Measurements from ENCODE around the gene CEP170. TPM values are rescaled to one million over a fixed set of nuclear protein-coding genes. Genes with fewer than 3 reads are reported as not detected.

Gene CEP170
- total RNA-seq, result 503 TPM

DNA sequence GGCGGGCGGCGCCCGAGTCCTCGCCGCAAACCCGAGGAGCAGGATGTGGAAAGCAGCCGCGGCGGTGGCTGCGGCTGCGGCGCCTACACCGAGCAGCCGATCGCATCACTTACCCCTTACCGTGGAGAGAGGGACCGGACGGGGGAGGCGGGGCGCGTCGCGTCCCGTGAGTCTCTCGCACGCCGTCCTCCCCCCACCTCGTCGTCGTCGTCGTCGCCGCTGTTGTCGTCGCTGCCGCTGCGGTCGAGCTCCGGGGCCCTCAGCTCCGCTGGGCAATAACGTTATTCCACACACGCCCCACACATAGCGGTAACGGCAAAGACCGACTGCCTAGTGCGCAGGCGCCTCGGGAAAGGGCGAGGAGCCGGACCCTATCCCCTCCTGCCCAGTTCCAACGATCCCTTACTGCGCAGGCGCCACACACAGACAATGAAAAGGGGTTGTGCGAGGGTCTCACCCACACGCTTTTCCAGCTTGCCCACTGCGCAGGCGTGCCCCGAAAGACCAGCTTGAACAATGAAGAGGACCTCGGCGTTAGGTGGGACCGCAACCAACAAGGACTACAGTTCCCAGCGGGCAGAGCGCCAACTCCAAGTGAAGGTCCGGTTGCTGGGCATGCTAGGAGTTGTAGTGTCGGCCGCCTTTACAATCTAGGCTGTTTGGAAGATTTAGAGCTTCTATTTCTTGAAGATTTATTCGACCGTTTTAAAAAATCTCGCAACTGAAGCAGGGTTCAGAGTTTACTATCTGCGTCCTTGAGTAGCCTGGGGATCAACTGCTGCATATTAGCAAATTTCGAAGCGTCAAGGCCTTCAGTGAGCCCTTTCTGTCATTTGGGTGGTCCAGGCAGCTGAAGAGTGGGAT, at the start of gene CEP170:
TSS of gene CEP170 (minus strand) at position 355 of the 864 bp plus-strand sequence. CDS start 30,001 bp downstream, outside the sequence.
- DNase-seq (ENCODE audit: low spot score in 2 of 2) (peak; percentile 81), FAIRE-seq (no peak)

DNA sequence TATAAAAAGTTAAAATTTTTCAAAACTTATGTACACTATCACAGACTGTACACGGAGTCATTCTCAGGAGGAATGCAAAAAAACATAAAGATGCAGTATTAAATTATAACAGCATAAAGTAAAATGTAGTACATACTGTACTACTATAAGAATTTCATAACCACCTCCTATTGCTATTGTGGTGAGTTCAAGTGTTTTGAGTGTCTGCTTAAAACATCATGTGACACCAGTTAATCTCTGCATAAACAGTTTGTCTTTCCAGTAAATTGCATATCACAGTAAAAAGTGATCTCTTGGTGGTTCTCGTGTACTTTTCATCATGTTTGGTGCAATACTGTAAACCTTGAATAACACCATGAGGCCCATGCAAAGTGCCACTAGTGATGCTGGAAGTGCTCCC, 46.0 kb upstream of the CEP170 start:
- no peak for DNase-seq (ENCODE audit: low spot score in 2 of 2)
- no peak for FAIRE-seq

DNA sequence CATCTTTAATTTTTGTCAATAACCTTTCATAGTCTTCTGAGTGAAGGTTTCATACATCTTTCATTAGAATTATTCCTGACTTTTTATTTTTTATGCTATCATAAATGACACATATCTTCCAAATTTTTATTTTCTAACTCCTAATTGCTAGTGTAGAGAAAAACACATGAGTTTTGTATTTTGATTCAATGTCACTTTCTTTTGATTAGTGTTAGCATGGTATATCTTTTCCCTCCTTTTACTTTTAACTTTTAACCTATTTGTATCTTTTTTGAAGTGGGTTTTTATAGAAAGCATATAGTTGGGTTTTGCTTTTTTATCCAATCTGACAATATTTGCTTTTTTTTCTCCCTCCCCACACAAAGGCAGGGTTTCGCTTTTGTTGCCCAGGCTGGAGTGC, 44.0 kb upstream of the CEP170 start:
- DNase-seq (ENCODE audit: low spot score in 2 of 2), result no peak
- FAIRE-seq, result peak; percentile 21

DNA sequence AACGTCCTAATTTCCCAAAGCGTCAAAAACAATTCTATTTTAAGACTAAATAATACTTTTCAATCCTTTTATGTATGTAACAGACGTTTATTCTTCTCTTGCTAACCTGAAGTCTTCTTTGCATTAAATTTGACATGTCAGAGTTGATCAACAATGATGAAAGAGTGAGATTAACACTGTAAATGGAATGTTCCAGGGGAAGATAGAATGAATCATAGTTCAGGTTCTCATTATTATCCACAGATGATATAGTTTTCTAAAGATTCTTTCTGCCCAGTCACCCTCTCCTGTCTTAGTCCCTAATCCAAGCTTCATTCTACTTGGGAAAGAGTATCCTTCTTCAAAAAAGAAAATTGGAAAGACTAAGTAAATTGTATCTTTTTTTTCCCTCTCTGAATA, 39.6 kb upstream of the CEP170 start:
- FAIRE-seq, result no peak
- no peak for DNase-seq (ENCODE audit: low spot score in 2 of 2)

DNA sequence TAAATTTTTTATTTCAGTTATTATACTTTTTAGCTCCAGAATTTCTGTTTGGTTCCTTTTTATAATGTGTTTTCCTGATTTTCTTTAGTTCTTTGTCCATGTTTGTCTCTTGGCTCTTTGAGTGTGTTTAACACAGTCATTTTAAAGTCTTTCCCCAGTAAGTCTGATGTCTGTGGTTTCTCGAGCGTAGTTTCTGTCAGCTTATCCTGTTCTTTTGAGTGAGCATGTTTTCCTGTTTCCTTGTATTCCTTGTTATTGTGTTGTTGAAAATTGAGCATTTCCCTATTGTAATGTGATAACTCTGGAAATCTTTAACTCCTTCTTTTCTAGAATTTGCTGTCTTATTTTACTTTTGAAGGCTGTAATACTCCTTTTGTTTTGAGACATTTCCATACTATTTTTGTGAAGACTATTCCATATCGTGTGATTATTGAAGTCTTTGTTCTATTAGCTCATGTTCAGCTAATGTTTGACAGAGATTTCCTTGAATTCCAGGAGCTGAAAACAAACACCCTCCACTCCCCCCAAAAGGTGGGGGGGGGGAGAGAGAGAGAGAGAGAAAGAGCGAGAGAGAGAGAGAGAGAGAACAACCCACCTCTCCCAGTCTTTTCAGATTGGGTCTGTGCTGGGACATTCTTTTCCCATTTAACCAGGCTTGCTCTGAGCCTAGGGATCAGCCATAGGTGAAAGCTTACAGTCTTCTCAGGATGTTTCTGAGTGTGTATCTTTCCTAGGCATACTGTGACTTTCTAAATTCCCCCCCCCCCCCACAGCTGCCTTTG, 39.1 kb upstream of the CEP170 start:
- no peak for DNase-seq (ENCODE audit: low spot score in 2 of 2)

DNA sequence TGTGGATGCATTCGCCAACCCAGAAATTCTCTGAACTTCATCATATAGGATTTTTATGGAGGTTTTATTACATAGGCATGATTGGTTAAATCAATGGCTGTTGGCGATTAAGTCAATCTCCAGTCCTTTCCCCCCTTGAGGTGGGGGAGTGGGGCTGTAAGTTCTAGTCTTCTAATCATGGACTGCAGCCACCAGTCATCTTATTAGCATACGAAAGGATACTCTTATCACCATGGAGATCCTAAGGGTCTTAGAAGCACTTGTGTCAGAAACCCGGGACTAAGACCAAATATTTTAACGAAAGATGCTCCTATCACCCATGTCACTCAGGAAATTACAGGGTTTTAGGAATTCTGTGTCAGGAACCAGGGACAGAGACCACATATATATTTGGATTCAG, 37.0 kb upstream of the CEP170 start:
- FAIRE-seq (no peak), DNase-seq (ENCODE audit: low spot score in 2 of 2) (no peak)

More for the DNA sequence above, 39.1 kb upstream of the CEP170 start:
- FAIRE-seq, result no peak

DNA sequence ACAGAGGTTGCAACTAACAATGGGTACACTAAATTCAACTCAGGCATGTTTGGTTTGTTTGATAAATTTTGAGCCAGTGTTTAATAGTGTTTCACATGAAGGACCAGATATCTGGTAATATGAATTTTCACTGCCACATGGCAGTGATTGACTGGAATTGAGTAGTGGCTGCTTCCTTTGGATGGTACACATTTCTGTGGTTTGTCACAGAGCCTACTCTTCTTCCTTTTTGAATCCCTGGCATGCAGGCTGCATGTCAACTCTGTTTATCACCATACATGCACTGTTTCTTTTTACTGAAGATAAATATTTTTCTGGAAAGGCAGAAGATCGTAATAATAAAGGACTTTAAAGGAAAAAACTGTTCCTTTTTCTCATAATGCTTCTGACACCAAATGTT, 36.2 kb upstream of the CEP170 start:
- no peak for DNase-seq (ENCODE audit: low spot score in 2 of 2)
- no peak for FAIRE-seq

DNA sequence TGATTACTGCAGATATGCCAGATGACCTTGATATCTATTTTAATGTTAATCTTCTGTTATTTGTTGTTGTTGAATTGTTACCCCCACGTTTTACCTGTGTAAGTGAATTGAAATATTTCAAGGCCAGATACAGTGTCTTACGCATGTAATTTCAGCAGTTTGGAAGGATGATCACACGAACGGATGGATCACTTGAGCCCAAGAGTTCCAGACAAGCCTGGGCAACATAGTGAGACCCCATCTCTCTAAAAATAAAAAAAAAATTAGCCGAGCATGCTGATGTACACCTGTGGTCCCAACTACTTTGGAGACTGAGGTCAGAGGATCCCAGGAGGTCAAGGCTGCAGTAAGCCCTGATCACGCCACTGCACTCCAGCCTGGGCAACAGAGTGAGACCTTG, 33.0 kb upstream of the CEP170 start:
- FAIRE-seq, result no peak
- DNase-seq (ENCODE audit: low spot score in 2 of 2), result no peak

DNA sequence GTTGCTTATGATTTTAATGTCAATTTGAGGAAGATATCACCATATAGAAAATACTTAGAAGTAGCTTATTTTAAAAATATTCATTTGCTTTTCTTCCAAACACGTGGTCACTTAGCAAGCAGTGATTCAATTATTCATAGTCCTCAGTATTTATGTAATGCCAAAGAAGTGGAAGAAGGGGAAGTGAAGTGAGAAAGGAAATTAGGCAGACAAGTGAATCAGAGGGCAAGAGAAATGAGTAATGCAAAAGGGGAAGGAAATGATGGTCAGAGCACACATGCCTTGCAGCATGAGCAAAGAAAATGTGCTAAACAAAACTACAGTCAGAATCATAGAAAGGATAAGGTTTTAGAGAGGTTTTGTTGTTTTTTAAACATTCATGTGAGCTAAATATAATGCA, 32.6 kb upstream of the CEP170 start:
- DNase-seq (ENCODE audit: low spot score in 2 of 2) (no peak), FAIRE-seq (peak; percentile 10)

DNA sequence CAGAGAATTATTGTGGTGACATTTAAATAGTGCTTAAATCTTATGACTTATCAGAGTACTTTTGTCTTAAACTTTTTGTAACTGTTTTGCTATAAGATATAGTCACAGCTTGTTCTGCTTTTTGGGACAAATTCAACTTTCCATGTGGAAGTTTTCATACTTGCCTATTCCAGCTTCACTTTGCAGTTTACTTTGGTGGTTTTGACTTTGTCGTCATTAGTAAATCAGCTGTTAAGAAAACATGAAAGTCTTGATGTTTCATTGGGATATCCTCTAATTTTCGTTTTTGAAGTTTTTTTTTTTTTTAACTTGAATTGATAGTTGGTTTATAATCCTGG, 32.0 kb upstream of the CEP170 start:
- no peak for DNase-seq (ENCODE audit: low spot score in 2 of 2)
- FAIRE-seq, result no peak

DNA sequence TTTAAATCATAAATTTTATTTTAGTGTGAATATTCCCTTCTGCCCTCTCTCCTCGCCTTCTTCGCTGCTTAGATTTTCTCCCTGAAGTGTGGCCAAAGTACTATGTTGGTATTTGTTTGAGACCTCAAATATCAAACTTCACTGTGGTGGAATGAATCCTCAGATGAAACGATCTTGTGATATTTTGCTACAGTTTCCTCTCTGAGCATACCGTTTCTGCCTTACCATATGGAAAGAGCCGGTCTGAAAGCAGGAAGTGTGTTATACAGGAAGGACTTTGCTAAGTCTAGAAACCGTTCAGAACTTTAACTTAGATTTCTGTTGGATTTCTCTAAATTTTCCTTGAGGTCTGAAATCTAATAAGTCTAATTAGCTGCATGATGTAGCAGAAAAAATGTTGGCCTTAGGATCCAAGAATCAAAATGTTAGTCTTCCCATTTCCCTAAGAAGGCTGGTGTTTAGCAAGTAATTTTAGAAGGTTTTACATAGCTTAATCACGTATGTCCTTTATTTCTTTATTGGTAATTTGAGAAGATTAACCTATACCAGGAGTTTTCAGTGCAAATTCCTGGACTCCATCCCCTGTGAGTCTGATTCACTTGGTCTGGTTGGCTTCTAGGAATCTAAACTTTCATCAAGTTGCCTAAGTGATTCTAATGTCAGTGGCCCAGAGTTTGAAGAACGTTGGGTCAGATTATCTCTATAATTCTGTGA, 31.5 kb upstream of the CEP170 start:
- FAIRE-seq (no peak), DNase-seq (ENCODE audit: low spot score in 2 of 2) (no peak)

DNA sequence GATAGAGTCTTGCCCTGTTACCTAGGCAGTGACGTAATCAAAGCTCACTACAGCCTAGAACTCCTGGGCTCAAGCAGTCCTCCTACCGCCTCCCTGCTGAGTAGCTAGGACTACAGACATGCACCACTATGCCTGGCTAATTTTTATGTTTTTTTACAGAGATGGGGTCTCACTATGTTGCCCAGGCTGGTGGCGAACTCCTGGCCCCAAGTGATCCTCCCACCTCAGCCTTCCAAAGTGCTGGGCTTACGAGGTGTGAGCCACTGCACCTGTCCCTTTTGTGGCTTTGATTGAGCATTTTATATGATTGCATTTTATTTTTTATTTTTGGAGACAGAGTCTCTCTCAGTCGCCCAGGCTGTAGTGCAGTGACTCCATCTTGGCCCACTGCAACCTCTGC, 26.6 kb upstream of the CEP170 start:
- DNase-seq (ENCODE audit: low spot score in 2 of 2), result no peak

DNA sequence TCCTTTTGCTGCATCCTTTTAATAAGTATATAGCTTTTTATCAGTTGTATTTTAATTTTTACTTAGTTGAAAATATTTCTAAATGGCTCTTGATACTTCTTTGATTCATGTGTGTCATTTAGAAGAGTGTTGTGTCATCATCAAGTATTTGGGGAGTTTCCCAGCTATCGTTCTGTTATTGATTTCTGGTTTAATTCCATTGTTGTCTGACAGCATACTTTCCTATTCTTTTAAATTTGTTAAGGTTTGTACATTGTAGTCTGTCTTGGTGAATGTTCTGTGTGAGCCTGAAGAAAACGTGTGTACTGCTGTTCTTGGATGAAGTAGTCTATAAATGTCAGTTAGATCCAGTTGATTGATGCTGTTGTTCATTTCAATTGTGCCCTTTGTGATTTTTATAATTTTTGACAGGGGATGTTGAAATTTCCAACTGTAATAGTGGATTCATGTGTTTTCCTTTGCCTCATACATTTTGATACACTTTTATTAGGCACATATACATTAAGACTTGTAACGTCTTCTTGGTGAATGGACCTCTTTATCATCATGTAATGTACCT, 25.6 kb upstream of the CEP170 start:
- DNase-seq (ENCODE audit: low spot score in 2 of 2), result no peak
- FAIRE-seq, result no peak

More for the DNA sequence above, 26.6 kb upstream of the CEP170 start:
- FAIRE-seq, result no peak

DNA sequence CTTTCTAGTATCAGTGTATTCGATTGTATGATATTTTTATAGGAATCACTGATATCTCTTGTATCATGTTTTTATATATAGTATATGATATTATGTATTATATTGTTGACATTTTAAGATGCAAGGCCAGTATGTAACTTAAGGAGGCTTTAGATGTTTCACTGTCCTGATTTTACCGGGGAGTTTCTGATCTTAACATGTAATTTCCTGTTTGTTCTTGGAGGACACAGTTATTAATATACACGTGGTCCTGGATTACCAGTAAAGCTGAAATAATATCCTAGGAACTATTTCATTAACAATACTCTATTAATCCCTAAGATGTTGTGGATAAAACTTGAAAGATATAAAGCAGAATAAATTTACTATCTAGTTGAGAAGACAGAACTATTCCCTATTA, 20.2 kb upstream of the CEP170 start:
- no peak for FAIRE-seq
- DNase-seq (ENCODE audit: low spot score in 2 of 2), result no peak

DNA sequence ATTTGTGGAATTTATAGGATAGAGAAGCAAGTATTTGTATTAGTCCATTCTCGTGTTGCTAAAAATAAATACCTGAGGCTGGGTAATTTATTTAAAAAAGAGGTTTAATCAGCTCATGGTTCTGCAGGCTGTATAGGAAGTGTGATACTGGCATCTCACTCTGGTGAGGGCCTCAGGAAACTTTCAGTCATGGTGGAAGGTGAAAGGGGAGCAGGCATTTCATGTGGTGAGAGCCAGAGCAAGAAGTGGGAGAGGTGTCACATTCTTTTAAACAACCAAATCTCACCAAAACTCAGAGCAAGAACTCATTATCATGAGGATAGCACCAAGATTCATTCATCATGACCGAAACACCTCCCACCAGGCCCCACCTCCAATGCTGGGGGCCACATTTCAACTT, 18.9 kb upstream of the CEP170 start:
- DNase-seq (ENCODE audit: low spot score in 2 of 2) (no peak), FAIRE-seq (no peak)

DNA sequence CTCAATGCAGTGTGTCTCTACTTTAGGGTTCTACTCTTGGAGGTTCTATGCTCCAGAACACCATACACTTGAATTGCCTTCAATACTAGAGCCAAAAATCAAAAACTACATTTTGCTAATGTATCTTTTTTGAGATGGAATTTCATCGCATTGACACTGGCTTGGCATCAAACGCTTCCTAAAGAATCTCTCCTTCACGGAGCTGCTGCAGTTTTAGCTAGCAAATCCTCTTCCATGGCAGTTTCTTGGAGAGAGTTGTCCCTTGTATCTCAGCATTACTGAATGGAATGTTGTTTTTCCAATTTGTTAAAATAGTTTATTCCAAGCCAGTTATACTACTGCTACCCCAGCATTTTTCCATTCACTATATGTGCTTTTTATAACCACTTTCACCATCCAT, 18.4 kb upstream of the CEP170 start:
- no peak for DNase-seq (ENCODE audit: low spot score in 2 of 2)
- no peak for FAIRE-seq

DNA sequence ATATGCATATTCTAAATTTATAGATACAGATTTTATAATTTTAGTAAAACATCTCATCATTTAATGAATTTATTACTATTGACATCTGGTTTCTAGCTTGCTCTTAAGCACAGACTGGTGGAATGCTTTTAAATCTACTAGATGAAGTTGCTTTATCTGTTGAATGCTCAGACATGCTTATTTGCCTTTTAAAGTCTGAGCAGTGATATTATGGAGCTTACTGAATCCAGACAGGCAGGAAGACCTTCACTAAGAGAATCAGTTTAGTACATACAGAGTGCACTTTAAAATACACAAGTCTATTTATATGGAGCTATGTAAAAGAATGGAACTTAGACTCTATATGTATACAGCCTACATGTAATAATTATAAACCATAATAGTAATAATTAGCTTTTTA, 17.3 kb upstream of the CEP170 start:
- no peak for DNase-seq (ENCODE audit: low spot score in 2 of 2)
- FAIRE-seq, result no peak

DNA sequence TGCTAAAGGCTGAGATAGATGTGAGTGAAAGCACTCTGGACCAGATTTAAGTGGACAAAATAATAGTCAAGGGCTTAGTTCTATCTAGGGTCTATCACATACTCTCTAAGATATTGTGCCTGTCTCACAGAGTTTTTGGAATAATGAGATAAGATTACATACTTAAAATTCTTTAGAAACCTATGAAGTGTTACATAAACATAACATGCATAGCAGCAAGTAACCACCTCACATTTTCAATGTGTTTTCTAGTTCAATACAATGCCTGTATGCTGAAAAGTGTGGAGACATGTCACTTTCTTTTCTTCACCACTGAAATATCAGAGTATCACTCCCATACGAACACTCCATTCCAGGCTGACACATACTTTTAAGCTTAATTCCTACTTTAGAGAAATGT, 16.9 kb upstream of the CEP170 start:
- FAIRE-seq (no peak), DNase-seq (ENCODE audit: low spot score in 2 of 2) (no peak)

DNA sequence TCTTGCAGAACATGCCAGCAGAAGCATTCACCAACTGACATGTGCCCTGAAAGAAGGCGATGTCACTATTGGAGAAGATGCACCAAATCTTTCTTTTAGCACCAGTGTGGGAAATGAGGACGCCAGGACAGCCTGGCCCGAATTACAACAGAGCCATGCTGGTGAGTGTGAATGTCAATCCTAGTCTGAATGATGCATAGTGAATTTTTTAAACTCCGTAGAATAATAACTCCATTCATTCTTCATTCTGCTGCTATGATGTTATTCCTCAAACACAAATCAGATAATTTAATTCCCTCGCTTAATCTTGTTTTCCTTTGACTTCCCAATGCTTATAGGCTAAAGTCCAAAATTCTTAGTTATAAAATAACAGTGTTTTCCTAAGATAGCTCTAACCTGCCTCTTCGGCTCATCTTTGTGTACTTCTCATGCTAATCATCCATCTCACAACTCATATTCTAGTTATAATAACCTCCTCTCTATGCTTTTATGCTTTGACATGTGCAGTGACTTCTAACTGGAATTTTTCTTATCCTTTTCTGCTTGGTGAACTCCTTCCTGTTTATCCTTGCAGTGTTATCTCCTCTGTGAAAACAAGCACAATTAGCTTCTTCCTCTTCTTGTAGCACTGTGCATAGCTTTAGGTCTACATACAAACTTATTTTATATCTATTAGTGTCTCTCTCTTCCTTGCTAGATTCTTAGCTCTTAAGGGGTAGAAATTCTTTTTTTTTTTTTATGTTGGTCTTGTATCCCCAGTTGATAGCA, 15.2 kb upstream of the CEP170 start:
- FAIRE-seq, result no peak
- DNase-seq (ENCODE audit: low spot score in 2 of 2), result no peak

DNA sequence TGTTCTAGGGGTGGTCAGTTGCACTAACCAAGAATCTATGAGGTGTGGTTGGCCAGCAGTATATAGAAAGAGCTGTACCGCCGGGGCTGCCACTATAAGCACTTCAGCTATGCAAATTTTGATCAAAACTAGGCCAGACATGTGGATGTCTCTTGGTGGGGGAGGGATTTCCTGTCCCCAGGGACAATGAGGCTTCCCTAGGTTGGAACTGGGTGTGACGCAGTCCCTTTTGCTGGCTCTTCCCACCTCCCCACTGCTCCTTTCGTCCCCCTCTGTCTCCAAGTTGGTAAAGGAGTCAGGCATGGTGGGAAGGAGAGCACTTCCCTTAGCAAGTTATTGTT, 14.3 kb upstream of the CEP170 start:
- FAIRE-seq (no peak), DNase-seq (ENCODE audit: low spot score in 2 of 2) (no peak)

All from frontal cortex (tissue), 4 donors.